ENCODE measurements around the gene SLC12A8.

Gene SLC12A8

DNA sequence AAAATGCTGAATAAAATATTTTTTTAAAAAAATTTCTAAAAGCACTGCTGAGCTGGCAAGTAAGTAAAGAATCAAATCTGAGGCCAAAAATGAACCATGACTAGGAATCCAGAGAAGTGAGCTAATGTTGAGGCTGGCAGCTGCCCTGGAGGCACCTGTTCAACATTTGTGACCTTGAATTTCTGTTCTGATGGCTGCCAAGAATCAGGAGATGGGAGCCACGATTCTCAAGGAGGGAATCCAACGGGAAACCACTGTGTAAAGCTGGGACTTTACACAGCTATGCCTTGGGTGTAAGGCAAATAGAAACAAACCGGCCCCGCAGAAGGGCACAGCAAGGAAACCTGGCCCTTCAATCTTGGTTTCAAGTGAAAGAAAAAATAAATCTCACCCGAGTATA is 179.4 kb downstream of the SLC12A8 start:
- Histone ChIP-seq H3K27me3 (ENCODE audit: low read depth) (no peaks in the 10 kb centered on the region), H3K4me3 (no peak overlapping the region), H3K9me3 (peaks cover 5% of the 10 kb centered on the region; the same call in 1 of the 2 replicates), H3K4me1 (no peaks in the 10 kb centered on the region), H3K36me3 (replicated peaks) (peaks cover 4% of the 10 kb centered on the region; the same call in 1 of the 2 replicates)
- in situ Hi-C loops (cut with MboI; ENCODE audit: low sequenced_read_pairs), result no loop called here
- DNase-seq (ENCODE audit: low spot score in 2 of 2), result no peak

DNA sequence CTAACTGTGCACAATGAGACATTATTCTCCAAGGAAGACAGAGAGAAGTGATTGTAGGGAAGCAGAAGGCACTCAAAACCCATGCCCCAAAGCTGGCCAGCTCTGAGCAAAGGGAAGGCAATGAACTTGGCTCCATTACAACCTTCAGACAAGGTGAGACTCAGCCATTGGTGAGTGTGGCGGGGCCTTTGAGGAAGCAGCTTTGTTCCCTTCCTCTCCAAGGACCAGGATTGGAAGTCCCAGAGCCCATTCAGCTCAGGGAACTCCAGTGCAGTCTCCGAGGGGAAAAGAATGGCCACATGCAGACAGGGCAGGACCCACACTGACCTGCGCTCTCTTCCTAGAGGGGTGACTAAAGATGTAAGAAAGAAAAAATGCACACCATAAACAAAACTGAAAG is 179.9 kb downstream of the SLC12A8 start:
- Histone ChIP-seq H3K27me3 (ENCODE audit: low read depth) (no peaks in the 10 kb centered on the region), H3K36me3 (replicated peaks) (peaks cover 4% of the 10 kb centered on the region; the same call in 1 of the 2 replicates), H3K4me1 (no peaks in the 10 kb centered on the region), H3K9me3 (peaks cover 5% of the 10 kb centered on the region; the same call in 1 of the 2 replicates), H3K4me3 (no peak overlapping the region)
- no peak for DNase-seq (ENCODE audit: low spot score in 2 of 2)
- in situ Hi-C loops (cut with MboI; ENCODE audit: low sequenced_read_pairs), result no loop called here
